Anterior cingulate cortex (tissue), 58 donors: ENCODE results near the gene PTPN4.

ENCODE experiments used
- DNase-seq, 58 donors: peaks; one replicate each; lab custom pipeline; 2025; lab: John Stamatoyannopoulos, UW

The PTPN4 gene, protein sequence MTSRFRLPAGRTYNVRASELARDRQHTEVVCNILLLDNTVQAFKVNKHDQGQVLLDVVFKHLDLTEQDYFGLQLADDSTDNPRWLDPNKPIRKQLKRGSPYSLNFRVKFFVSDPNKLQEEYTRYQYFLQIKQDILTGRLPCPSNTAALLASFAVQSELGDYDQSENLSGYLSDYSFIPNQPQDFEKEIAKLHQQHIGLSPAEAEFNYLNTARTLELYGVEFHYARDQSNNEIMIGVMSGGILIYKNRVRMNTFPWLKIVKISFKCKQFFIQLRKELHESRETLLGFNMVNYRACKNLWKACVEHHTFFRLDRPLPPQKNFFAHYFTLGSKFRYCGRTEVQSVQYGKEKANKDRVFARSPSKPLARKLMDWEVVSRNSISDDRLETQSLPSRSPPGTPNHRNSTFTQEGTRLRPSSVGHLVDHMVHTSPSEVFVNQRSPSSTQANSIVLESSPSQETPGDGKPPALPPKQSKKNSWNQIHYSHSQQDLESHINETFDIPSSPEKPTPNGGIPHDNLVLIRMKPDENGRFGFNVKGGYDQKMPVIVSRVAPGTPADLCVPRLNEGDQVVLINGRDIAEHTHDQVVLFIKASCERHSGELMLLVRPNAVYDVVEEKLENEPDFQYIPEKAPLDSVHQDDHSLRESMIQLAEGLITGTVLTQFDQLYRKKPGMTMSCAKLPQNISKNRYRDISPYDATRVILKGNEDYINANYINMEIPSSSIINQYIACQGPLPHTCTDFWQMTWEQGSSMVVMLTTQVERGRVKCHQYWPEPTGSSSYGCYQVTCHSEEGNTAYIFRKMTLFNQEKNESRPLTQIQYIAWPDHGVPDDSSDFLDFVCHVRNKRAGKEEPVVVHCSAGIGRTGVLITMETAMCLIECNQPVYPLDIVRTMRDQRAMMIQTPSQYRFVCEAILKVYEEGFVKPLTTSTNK

DNA sequence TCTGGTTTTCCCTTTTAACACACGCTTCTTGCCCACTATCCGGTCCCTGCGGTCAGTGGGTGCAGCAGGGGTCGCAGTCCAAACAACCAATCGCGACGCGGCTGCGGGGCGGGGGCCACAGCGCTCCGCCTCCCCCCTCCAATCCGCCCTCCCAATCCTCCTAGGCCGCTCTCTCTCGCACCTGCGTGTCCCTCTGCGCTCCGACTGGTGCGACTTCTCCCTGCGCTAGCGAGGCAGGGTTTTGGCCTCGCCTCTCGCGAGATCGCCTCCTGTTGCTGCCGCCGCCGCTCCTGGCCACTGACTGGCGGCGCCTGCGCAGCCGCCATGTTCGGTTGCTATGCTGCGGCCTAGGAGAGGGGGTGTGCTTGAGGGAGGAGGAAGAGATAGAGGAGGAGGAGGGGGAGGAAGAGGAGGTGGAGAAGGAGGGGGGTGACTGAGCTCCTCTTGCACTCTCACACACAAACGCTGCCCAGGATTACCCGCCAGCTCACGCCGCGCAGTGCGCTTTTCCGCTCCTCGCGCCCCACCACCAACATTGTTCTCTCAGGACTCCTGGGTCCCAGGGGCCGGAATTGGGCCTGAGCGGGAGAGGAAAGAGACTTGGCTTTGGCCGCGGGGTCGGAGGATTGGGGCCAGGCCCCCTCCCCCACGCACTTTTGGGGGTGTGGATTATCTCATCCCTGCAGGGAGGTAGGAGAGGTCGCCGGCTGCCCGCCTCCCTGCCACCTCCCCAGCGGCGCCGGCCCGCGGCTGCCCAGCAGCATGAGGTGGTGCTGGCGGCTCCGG lies at the start of gene PTPN4:
PTPN4 (plus strand) TSS at position 472 of the 786 bp plus-strand sequence. CDS start 49,932 bp downstream, outside the sequence.
- DNase-seq, result peak; percentile 69 to 98 (median 91)

DNA sequence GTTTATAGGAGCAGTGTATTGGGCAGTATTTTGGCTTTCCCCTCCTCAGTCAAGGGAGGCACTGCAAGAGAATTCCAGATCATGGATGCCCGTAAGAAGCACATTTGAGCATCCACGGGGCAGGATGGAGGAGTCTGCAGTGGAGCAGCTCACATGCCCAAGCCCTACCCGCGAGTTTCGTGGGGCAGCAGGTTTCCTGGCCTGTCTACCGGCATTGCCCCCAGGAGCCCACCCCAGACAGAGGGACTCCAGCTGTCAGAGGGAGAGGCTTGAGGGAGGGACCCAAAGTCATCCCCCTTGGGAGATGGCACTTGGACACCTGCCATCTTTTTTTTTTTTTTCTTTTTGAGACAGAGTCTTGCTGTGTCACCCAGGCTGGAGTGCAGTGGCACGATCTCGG lies 49.4 kb upstream of the PTPN4 start:
- no peak for DNase-seq

DNA sequence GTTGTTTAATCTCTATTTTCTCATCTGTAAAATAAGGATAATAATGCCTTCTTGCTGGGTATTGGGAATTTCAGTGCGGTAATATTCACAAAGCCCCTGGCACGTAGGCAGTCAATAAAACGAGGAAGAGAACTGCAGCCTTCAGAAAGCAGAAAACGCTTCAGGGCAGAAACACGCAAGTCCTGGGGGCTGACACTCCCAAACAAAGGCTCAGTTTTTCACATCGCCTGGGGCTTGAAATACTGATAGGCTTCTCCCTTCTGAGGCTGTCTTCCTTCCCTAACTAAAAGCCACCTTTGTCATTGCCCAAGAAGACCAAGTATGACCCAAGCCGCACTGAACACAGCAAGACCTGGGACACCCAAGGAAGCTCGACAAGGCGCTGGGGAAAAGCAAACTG lies 48.4 kb upstream of the PTPN4 start:
- DNase-seq, result no peak

DNA sequence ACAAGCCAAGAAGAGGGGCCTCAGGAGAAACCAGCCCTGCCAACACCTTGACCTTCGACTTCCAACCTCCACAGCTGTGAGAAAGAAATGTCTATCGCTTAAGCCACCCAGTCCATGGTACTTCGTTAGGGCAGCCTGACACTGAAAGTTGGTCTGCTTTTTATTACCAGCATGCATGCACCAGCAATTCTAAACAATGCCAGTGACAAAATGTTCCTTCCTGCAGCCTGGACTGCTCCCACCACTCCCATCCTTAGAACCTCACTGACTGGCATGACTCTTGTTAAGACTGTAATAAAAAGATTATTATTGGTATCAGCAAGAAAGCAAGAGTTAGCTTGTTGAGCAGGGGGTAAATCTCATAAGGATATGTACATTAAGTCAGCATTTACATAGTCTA lies 47.2 kb upstream of the PTPN4 start:
- no peak for DNase-seq

DNA sequence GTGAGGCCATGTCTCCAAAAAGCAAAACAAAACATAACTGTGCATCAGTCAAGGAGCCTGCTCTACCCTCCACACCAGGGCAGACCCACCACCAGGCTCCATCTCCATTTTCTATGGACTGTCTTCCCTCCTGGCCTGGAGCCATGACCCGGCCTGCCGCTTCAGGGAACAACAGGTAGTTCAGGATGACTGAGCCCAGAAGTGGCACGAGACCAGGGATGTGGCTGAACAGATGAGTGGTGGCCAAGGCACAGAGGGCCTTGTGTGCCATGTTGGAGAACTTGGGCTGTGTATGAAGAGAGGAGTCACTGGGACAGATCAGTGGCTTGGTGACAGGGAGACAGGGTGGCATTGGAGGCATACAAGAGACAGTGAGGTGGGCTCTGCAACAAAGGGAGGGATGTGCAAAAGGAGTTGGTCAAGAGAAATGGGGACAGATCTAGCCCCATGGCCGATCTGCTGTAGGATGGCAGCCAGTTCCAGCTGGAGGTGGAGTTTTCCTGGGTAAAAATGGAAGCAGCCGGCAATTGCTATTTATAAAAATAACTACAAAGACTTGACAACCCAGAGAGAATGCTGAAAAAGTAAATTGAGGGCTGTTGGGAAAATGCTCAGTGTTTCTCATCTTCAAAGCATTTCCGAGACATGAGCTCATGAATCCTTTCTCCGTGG lies 45.8 kb upstream of the PTPN4 start:
- DNase-seq, result peak in 6 of 58 donors; percentile 7 to 59 (median 21)

DNA sequence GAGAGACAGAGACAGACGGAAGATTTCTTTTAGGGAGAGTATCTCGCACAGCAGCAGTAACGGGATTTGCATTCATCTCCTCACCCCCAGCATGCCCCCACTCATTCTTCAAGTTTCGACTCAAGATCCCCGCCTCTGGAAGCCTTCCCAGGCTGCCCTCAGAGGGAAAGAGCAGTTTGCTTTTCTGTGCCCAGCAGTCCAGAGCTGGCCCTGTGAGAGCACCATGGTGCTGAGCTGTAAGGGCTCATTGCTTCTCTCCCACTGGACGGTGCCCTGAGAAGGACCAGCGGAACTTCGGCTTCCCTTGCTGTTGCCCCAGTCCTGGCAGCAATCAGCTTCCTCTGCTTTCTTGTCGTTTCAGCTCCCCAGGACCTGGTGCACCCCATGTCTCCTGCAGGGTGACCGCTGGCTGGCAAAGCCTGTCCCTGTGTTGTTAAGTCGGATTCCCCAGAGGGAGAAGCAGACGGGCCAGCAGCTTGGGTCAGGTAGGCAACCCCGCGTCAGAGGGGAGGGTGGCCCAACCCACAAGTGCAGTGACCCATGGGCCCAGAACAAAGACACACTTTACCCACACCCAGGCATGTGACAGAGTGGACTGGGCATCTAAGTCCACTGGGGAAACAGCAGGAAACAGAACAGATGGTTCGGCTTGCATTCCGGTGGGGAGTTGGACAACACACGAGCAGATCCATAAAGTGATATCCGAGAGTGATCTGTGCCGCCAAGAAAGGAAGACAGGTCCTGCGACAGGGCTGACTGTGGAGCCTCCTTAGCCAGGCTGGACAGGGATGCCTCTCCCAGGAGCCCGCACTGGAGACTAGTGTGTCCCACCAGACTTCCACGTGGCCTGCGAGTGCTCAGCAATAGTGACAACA lies 44.1 kb upstream of the PTPN4 start:
- DNase-seq, result peak in 3 of 58 donors; percentile 27 to 53 (median 30)

DNA sequence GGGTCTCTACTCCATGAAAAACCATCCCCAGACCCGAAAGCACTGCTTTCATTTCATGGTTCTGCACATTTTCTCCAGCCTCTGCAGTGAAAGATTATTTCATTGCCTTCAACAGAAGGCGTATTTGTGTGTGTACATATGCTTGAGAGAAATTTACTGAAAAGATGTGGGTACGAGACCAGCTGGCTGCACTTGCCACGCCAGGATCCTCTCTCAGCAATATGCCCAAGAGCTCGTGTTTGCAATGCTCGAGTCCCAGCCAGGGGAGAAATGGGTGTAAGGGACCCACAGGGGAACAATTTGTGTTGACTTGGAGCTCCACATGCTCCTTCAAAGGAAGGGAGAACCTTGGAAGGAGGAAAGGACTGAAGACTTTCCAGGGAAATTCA lies 43.4 kb upstream of the PTPN4 start:
- peak in 2 of 58 donors; percentile 22 to 31 for DNase-seq

DNA sequence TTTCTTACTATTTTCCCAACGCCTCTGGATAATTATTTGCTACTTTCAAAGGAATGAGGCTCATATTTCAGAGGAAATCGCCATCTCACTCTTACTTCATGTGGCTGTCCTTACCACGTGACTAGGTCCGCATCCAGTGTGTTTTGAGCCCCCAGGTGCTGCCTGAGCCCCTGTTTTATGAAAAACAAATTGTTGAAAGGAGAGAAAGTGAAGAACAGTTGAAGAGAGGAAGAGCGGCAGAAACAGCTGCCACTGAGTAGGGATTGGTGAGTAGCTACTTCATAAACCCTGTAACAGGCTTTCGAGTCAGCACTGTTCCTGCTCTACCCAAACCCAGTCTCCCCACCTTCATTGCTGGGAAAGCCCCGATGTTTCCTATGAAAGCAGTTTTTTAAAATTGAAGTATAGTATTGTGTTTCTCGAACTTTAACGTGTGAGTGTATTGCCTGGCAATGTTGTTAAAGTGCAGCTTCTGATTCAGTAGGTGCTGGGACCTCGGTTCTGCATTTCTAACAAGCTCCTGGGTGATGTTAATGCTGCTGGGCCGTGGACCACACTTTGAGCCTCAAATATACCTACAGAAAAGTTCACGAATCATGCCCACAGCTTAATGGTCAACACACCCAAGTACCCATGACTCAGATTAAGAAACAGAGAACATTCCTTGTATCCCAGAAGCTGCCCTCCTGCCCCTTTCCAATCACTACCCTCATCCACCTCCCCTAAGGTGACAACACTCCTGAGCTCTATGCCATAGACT lies 41.0 kb upstream of the PTPN4 start:
- no peak for DNase-seq

DNA sequence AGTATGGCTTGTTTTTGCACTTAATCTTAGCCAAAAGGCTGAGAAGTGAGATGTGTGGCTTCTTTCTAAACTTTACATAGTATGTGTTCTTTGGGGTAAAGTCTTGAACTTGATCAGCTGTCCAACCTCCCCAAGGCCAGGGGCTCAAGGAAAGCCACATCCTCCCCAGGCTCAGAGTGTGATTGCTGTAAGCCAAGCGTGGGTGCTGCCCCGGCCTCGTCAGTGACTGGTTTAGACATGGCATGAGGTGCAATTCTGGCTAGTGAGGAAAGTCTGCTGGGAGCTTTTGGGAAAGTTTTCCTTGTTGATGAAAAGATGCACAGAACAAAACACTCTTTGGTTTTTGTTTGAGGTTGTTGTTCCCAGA lies 40.5 kb upstream of the PTPN4 start:
- no peak for DNase-seq

DNA sequence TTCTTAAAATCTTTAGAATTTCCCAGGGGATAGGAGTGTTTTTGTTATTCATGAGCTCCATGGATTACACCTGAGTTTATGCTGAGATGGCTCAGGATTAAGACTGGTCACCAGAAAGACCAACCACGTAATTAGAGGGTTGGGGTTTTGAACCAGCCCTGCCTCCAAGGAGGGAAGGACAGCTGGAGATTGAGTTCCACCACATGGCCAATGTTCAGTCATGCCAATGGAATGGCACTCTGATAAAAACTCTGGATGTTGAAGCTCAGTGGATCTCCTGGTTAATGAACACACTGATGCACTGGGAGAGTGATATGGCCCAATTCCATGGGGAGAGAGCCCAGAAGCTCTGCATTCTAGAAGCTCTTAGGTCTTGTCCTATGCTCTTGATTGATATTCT lies 38.7 kb upstream of the PTPN4 start:
- DNase-seq, result no peak

DNA sequence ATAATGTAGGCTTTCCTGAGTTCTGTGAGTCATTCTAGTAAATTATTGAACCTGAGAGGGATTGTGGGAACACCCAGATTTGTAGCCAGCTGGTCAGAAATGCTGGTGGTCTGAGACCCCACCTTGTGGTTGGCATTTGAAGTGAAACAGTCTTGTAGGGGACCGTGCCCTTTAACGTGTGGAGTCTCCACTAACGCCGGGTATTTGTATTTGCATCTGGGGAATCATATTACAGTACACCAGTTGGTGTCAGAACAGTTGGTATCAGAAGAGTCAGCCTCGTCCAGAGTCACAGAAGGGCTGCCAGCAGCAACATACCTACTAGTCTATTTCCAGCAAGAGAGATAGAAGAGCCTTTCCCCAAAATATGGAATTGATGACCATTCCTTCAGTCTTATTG lies 38.3 kb upstream of the PTPN4 start:
- no peak for DNase-seq

DNA sequence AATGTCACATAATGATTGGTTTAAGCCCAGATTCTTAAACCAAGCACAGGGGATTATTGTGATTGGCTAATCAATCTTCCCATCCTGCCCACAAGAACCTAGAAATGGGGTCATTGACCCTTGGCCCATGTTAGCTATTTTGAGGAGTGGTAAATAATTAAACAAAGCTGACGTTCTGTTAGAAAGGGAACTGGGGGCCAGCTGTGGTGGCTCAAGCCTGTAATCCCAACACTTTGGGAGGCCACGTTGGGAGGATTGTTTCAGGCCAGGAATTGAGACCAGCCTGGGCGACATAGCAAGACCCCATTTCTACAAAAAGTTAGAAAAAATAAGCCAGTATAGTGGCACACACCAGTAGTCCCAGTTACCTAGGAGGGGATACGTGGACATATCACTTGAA lies 37.8 kb upstream of the PTPN4 start:
- no peak for DNase-seq

DNA sequence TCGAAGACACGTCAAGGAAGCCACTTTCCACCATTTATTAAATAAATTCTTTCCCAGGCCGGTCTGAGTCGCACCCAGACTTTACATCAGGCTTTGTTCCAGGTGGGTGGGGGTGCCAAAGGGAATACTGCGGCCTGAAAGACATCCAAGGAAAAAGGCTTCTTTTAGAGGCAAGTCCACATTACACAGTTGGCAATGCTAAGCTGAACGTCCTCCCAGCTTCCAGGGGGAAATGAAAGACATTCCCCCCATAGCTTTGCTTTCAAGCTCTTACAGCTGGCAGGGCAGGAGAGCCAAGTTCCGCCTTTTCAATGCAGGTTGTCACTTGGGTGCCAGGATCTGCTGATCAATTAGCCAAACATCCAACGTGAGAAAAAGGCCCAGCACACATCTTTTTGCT lies 36.5 kb upstream of the PTPN4 start:
- DNase-seq, result peak in 20 of 58 donors; percentile 9 to 79 (median 46)

DNA sequence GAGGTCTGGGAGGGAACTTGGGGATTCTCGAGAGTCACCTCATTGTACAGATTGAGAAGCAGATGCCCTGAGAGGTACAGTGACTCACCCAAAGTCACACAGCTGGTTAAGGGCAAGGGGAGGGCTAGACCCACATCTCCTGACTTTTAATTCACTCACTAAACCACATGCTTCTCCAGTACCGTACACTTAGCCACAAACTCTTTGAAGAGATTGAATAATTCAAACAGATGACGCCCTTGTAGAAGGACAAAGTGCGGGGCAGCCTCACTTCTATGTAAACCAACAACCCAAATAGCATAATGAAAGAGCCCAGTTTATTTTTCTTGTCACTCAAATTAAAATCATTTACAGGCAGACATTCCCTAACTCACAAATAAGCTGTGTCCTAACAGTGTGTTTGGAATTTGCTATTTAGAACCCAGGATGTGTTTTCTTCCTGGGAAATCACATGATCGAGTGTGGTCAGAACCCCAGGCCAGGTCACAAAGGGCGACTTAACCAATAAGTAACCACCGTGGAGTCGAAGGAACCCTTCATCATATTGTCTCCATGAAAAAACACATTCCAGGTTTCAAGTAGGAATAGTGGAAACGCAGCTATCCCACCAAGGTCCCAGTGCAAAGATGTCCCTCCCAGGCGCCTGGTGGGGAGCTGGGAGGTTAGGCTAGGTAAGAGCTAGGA lies 35.8 kb upstream of the PTPN4 start:
- DNase-seq, result no peak

DNA sequence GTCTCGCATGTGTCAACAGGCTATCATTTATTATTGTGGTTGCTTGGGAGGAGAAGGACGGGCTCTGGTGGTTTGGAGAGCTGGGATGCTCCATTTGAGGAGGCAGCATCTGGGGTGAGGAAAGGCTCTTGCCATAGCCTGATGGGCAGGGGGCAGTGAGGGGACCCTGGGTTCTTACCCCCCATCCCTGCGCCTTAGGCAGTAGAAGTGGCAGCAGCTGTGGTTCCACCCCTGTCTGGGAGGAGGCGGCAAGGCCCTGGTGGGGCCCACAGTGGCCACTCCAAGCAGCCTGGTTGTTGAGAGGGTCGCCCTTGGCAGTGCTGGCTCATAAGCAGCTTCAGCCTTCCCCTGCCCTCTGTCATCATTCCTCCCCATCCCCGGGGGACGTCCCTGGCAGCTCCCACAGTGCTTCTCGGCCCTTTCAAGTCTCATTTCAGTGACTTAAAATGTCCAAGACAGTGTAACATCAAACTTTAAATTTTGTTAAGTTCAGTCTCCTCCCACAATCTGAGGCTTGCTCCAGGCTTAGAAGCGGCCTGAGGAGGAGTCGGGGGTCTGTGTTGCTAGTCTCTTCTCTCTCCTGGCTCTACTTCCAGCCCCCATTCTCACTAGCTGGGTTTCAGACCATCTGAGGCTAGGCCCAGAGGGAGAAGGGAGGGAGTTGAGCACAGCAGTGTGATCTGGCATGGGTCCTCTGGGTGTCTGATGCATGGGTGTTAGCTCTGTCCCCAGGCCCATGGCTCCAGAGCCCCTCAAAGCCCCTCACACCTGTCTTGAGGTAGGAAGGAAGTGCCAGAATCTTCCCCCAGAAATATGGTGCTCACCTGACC lies 34.9 kb upstream of the PTPN4 start:
- DNase-seq, result no peak

DNA sequence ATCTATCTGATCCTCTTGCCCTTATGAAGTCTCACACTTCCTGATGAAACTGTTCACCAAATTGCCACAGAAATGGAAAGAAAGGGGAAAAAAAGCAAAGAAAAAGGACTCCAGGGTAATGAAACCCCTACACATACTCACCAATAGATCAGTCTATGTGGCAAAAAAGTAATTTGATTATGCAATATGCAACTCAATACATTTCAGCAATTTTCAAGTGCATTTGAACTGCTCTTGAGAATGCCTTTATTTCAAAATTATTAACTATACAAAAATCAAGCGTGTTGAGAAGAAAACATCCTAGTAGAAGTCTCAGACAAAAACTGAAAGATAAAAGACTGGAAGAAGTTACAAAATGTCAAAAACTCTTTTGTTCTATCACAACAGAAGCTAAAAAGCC lies 32.2 kb upstream of the PTPN4 start:
- no peak for DNase-seq

DNA sequence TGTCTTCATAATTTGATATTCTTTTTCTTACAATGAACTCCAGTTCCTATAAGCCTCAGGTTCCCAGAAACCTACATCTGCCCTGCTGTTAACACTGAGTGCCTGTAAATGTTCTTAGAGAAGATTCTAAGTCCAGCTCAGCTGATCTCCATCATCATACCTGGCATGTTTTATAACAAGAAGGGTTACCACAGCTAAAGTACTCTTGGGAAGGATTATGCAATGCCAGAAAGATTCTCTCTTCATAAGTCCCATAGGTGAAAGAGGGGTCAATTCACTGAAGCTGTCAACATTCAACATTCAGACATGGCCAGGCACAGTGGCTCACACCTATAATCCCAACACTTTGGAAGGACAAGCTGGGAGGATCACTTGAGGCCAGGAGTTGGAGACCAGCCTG lies 31.3 kb upstream of the PTPN4 start:
- DNase-seq, result no peak
